HG03469 (cell line): ENCODE data around the gene MYOZ3.
A peak's percentile ranks its signal among the peaks of the same experiment; 100 is the strongest.

Experiments used
- ATAC-seq: cut with Tn5 transposase; IDR thresholded peaks from one replicate; pipeline ENCODE4 v1.9.1; 2021; ENCODE audit warnings: mild to moderate bottlenecking, moderate library complexity, moderate number of reproducible peaks; ENCODE audit not compliant: unreplicated experiment

The MYOZ3 gene

DNA sequence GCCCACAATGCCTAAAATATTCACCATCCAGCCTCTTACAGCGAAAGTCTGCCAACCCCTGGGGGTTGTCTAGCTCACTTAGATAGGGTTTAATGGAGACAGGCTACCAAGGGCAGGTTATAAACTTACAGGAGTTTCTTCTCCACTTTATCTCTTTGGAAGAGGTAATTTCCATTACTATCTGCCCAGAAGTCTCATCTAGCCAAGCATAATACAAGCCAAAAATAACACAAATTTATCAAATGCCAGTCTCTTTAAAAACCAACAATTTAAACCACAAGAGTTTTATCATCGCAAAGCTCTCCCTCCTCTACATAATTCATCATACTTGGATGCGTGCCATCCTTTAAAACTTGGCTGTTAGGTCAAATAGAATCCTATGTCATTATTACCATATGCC lies 33.6 kb downstream of the MYOZ3 start:
- no peak for ATAC-seq

DNA sequence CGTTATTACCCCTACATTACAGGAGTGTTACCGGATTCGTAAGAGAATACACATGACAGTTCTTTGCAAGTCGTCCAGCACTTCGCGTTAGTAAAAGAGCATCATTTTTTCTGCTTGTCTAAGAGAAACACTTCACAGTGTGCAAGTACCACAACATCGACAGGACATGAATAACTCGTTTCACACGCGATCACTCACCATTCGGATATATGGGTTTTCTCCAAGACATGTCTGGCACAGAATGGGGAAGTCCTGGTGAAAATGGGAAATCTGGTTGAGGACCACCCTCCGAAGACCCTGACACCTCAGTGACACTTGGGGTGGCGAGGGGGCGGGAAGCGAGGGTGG lies 39.2 kb downstream of the MYOZ3 start:
- peak; percentile 12 for ATAC-seq

DNA sequence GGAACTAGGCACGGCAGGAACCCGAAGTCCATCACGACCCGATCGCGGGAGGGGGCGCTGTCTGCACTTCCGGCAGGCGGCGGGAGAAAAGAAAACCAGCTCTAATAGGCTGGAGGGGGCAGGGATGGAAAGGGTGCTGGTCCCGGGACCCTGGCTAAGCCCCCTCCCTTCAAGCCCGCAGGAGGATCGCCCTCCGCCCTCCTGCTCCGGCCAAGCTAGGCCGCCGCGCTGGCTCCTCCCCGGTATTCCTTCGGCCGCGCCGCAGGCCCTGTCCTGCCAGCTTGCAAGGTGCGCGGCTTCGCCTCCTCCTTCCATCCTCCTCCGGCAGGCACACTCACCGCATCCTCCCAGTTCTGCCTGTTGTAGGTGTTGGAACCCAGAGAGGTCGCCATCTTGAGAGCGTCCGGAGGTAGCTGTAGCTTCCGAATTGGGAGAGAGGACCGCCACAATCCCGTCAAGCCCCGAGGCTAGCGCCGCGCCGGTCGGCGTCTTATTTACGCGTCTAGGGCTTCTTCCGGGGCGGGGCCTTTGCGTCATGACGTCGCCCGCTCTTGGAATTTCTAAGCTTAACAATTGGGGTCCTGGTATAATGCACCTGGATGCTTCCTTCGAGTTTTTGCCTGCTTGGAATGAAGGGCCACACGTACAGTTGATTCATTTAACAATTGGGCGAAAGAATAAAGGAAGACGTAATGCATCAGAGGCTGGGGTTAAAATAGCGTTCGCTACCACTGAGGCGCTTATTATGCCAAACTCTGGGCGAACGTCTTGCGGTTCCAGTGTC lies 39.7 kb downstream of the MYOZ3 start, which contains the start of gene RBM22:
Gene RBM22 (minus strand): TSS at position 469 of the 784 bp plus-strand sequence. CDS start 77 bp downstream, at position 392.
- ATAC-seq = peak; percentile 80

DNA sequence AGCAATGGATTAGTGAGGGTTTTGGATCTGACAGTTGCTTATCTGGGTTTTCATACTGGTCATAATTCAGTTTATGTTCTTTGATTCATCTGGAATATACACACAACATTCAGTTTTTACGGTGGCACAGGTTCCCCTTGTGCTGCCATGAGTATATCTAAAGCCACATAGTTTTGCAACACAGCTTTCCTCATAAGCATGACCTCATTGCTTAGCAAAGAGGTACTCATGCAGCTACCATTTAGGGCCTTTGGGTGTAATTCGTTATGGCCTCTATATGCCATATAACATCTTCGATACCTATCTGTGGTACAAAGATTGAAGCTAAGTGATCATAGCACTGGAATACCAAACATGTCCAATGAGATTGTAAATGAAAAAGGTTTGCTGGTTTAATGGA lies 42.7 kb downstream of the MYOZ3 start:
- ATAC-seq = no peak

DNA sequence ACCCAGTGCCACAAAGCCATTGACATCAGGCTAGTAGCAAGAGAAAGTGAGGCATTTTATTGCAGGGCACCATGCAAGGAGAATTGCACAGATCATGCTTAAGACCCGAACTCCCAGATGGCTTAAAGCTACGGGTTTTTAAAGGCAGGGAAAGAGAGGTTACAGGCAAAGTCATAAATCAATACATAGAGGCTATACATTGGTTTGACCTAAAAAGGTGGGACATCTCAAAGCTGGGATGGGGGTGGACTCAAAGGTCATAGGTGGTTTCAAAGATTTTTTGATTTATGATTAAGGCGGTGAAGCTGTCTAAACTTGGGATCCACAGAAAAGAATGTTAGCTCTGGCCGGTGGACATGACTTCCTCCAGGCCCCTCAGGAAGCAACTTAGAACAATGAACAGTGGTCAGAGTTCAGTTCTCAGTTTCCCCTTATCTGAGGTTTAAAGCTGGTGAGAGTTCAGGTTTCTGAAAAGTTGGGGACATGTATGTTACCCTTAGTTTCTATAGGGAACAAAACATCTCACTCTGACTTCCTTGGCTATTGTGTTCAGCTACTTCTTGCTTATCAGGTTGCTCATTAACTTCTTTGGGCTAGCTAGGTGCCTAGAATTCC lies 45.8 kb downstream of the MYOZ3 start:
- no peak for ATAC-seq

DNA sequence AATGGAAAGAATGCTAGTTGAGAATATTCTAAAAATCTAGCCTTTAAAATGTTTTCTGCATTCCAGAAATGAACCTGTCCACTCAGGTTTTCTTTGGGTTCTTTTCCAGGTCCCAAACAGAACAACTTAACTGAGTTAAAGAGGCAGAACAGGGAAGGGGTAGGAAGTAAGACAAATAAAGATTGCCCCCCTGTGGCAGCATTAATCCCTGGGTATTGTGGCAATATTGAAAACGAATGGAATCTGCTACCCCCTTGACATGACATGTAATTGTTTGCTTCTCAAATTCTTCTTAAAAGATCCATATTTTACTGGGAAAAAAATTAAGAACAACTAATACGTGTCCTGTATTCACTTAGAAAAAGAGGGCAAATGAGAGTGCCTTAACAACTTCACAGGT lies 49.1 kb downstream of the MYOZ3 start:
- ATAC-seq = no peak

DNA sequence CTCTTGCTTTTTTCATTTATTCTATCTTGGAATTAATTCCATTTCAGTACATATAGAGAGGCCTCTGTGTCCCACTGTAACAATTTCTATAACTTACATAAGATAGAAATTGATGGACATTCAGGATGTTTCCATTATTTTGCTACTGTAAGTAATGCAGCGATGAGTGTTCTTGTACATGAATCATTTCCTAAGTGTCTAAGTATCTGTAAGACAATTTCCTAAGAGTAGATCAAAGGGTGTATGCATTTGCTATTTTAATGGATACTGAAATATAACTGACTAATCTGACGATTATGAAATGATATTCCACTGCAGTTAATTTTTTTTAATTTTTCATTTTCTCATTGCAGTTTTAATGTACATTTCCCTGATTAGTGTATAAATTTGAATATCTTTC lies 62.8 kb downstream of the MYOZ3 start:
- no peak for ATAC-seq
